Transverse colon (tissue), 4 donors: ENCODE measurements around the gene MIF4GD. TPM values are rescaled to one million over a fixed set of nuclear protein-coding genes. Genes with fewer than 3 reads are reported as not detected.
A peak's percentile ranks its signal among the peaks of the same experiment; 100 is the strongest.

ENCODE experiments used
- DNase-seq: peaks from one replicate; pipeline ENCODE4 v3.0.0-alpha.2; 2019
- H3K27ac ChIP-seq, 4 donors: fragments of 200-600 bp; sonication (generic); 2 replicates each; pipeline ENCODE4 v1.5.1; 2016 to 2018; ENCODE audit warnings: inconsistent platforms in 4 of 4
- H3K27me3 ChIP-seq: fragments of 200-600 bp; sonication (generic); 2 replicates; pipeline ENCODE4 v1.5.1; 2017; ENCODE audit warnings: inconsistent platforms
- H3K36me3 ChIP-seq, 4 donors: fragments of 200-600 bp; sonication (generic); 2 replicates each; pipeline ENCODE4 v1.5.1; 2017 to 2019; ENCODE audit warnings: inconsistent platforms in 4 of 4
- H3K4me1 ChIP-seq, 4 donors: fragments of 200-600 bp; sonication (generic); 2 replicates each; pipeline ENCODE4 v1.5.1; 2017 to 2020; ENCODE audit warnings: inconsistent platforms in 4 of 4
- H3K4me3 ChIP-seq, 4 donors: fragments of 200-600 bp; sonication (generic); 1 replicate in 1 of 4; 2 replicates in 3 of 4; pipeline versions ENCODE4 v1.5.1 to v1.6.1; 2017 to 2019; ENCODE audit warnings: inconsistent platforms in 4 of 4
- H3K9me3 ChIP-seq, 2 donors: fragments of 200-600 bp; sonication (generic); 2 replicates each; pipeline ENCODE4 v1.5.1; 2017 to 2019; ENCODE audit warnings: inconsistent platforms in 2 of 2
- EP300 ChIP-seq: sonication (generic); formaldehyde crosslinking; IDR thresholded peaks from one replicate; pipeline ENCODE4 v1.6.1; 2017; ENCODE audit warnings: antibody characterized with exemption, low read depth
- POLR2A ChIP-seq: fragments of 450-650 bp; IDR thresholded peaks from one replicate; pipeline ENCODE4 v1.6.1; 2016; ENCODE audit warnings: antibody characterized with exemption, mild to moderate bottlenecking, moderate library complexity
- POLR2AphosphoS5 ChIP-seq, 3 donors: sonication (generic); formaldehyde crosslinking; IDR thresholded peaks; one replicate each; pipeline ENCODE4 v1.6.1; 2016; ENCODE audit warnings: antibody characterized with exemption in 3 of 3
- WGBS, 2 donors: methylation state at CpG; one replicate each; pipeline ENCODE4 v1.1.5; 2018; ENCODE audit warnings: low coverage in 1 of 2; 5-methylcytosine and 5-hydroxymethylcytosine counted together
- in situ Hi-C, 4 donors: fragments of 200-750 bp; cut with MboI; loops; one replicate each; pipeline versions ENCODE4 v1.15.0 to v1.15.1; 2017; ENCODE audit warnings: low sequenced_read_pairs in 3 of 4, low pct_ligation_motif_present in 1 of 4, low pct_unique_long_range_greater_than_20kb in 1 of 4
- intact Hi-C: fragments of 100-400 bp; cut with DNase I; formaldehyde crosslinking; loops from one replicate; pipeline ENCODE4 v1.15.1; 2023; ENCODE audit warnings: low total_unique reads
- total RNA-seq, 4 donors: library from RNA; depleted of rRNA; stranded (reverse); fragments of >200 nt; gene quantifications; one replicate each; pipeline ENCODE4 v1.1.0, GENCODE V29; 2016
- TF ChIP-seq, protein P1 (sequence below), 5 experiments: fragments of 200-600 bp in 3 of 5; fragments of 450-650 bp in 2 of 5; sonication (generic) in 3 of 5; IDR thresholded peaks; 1 replicate in 2 of 5; 2 replicates in 3 of 5; pipeline ENCODE4 v1.5.1; 2016 to 2017; ENCODE audit warnings: antibody characterized with exemption in 5 of 5, inconsistent platforms in 3 of 5, mild to moderate bottlenecking in 2 of 5, moderate library complexity in 1 of 5

Gene MIF4GD
- total RNA-seq, 4 donors from 2014 or later = 9.0 to 44.0 (median 28.6) TPM

DNA sequence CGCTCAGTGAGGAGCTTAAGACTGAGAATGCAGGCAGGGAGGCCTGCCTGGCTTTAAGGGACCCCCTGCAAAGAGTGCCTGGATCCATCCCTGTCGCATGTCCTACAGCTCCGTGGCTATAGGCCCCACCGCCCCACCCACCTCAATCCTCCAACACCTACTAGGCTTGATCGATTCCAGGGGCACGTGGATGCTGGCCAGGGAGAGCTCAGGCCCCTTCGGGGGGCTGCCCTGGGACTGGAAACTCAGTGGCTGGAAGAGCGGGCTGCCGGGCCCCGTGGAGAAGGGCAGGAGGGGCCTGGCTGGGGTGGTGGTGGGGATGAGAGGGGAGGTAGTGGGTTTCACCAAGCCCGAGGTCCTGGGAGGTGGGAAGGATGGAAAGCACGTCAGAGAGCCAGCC lies 31.8 kb downstream of the MIF4GD start:
- no peak overlapping the region for H3K4me3 ChIP-seq
- TF ChIP-seq EP300 = no peak
- no peak for TF ChIP-seq POLR2A
- no peak for TF ChIP-seq POLR2AphosphoS5 (IDR thresholded peaks at IDR 0.05)
- TF ChIP-seq, protein P1, sequence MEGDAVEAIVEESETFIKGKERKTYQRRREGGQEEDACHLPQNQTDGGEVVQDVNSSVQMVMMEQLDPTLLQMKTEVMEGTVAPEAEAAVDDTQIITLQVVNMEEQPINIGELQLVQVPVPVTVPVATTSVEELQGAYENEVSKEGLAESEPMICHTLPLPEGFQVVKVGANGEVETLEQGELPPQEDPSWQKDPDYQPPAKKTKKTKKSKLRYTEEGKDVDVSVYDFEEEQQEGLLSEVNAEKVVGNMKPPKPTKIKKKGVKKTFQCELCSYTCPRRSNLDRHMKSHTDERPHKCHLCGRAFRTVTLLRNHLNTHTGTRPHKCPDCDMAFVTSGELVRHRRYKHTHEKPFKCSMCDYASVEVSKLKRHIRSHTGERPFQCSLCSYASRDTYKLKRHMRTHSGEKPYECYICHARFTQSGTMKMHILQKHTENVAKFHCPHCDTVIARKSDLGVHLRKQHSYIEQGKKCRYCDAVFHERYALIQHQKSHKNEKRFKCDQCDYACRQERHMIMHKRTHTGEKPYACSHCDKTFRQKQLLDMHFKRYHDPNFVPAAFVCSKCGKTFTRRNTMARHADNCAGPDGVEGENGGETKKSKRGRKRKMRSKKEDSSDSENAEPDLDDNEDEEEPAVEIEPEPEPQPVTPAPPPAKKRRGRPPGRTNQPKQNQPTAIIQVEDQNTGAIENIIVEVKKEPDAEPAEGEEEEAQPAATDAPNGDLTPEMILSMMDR (IDR thresholded peaks at IDR 0.05) = no peak
- H3K27ac ChIP-seq = no peak overlapping the region
- DNase-seq = no peak
- no peaks in the 10 kb centered on the region for H3K4me1 ChIP-seq
- no peaks in the 10 kb centered on the region for H3K9me3 ChIP-seq
- H3K27me3 ChIP-seq = no peaks in the 10 kb centered on the region
- H3K36me3 ChIP-seq = peaks cover 0 to 54% (median 21%) of the 10 kb centered on the region in 4 donors
- in situ Hi-C loops (no loop called here), intact Hi-C loops (no loop called here)
- 90% methylated on average over 8 of the region's 12 CpGs; no CpG with 5 or more reads in 1 of the 2 donors for WGBS, 2 donors

DNA sequence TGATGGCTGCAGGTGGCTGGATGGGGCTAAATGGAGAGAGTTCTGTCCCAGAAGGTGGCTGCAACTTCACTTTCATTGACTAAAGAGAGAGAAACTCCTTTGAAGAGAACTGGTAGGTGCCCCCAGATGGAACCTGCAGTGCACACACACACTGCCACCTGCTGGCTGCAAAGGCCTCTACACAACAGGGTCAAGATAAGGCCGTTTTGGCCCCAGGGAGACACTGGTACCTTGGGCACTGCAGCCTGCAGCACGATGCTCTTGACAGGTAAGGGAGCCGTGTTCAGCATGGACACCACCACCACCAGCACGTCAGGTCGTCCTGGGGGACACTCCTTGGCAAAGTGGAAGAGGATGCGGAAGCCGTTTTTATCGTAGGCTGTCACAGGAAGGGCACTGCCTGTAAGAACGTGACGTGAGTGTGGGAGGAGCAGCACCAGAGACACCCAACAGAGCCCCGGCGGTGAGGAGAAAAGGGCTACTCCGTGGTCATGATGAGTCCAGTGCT lies 32.3 kb downstream of the MIF4GD start:
- TF ChIP-seq POLR2A = no peak
- TF ChIP-seq, protein P1 (IDR thresholded peaks at IDR 0.05) = peak; percentile 74 to 85 (median 77)
- in situ Hi-C loops = no loop called here
- Histone ChIP-seq H3K4me3 (no peak overlapping the region), H3K9me3 (no peaks in the 10 kb centered on the region), H3K36me3 (peaks cover 0 to 50% (median 22%) of the 10 kb centered on the region in 4 donors), H3K4me1 (no peaks in the 10 kb centered on the region), H3K27me3 (no peaks in the 10 kb centered on the region), H3K27ac (no peak overlapping the region)
- DNase-seq = peak; percentile 61
- intact Hi-C loops = no loop called here
- 67% methylated on average over 13 of the region's 13 CpGs; no CpG with 5 or more reads in 1 of the 2 donors for WGBS, 2 donors

DNA sequence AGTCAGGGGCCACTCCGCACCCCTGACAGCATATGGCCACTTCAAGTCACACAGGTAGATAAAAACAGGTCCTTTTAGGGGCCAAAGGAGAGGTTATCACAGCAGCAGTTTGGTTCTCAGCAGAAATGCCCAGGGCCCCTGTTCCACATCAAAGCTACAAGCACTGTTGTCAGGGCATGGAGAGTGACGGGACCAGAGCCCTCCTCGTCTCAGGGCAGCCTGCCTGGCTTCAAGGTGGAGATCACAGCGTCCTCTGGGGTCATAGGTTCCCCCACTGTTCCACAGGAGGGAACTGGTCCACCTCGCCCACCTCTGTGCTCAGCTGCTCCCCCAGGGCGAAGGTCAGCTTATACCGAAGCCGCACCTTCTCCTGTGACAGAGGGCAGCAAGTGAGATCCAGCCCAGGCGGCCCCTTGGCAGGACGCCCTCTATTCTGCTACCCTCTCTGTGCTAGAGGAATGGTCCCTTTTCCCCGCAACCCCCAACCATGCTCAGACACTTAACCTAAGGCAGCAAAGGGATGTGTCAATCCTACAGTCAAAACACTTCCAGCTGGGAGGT lies 32.9 kb downstream of the MIF4GD start:
- intact Hi-C loops (no loop called here), in situ Hi-C loops (no loop called here)
- Histone ChIP-seq H3K36me3 (peaks cover 0 to 45% (median 21%) of the 10 kb centered on the region in 4 donors), H3K27me3 (no peaks in the 10 kb centered on the region), H3K4me1 (no peaks in the 10 kb centered on the region), H3K4me3 (no peak overlapping the region), H3K27ac (no peak overlapping the region), H3K9me3 (no peaks in the 10 kb centered on the region)
- WGBS, 2 donors = 71% methylated on average over 10 of the region's 11 CpGs; no CpG with 5 or more reads in 1 of the 2 donors
- no peak for DNase-seq
- TF ChIP-seq EP300 = no peak
- no peak for TF ChIP-seq POLR2A
- TF ChIP-seq, protein P1 (IDR thresholded peaks at IDR 0.05) = no peak
- no peak for TF ChIP-seq POLR2AphosphoS5 (IDR thresholded peaks at IDR 0.05)

DNA sequence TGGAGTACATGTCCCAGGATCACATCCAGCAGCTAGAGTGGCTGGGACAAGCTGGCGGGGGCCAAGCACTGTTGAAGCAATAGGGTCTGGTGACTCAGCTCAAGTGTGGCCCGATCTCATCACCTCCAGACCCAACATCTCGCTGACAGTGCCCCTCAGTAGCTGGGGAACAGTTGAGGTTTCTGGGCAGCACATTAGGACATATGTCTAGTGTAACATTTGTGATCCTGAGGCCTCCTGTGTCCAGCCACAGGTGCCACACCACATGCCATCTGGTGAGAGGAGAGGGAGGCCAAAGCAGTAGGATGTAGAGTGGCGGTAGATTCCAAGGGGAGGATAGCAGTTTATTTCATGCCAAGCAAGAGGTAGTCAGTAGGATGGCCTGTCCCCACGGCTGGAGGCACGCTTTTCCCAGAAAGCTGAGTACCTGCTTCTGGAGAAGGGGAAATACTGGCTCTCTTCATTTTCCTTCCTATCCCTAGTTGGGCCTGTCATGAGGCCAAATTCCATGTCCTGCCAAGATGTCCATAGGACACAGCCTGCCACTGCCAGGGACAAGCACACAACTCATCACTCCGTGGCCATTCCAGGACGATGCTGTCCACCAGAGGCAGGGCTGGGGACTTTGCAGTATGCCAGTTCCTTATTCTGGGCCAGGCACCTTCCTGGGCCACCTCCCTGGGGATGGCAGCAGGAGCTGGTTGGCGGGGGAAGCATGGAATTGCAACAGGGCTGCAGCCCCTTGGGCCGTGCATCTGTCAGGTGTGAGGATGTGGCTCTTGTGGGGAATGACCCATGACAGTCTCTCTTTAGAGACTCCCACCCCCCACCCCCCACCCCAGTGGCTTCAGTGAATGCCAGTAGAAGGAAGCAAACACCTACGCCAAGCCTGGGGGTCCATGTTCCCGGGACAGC lies 33.7 kb downstream of the MIF4GD start:
- Histone ChIP-seq H3K27ac (no peak overlapping the region), H3K4me3 (no peak overlapping the region), H3K36me3 (peaks cover 0 to 45% (median 22%) of the 10 kb centered on the region in 4 donors), H3K4me1 (no peaks in the 10 kb centered on the region), H3K27me3 (no peaks in the 10 kb centered on the region), H3K9me3 (no peaks in the 10 kb centered on the region)
- DNase-seq = no peak
- TF ChIP-seq EP300 (no peak), POLR2A (no peak), POLR2AphosphoS5 (IDR thresholded peaks at IDR 0.05) (no peak)
- TF ChIP-seq, protein P1 (IDR thresholded peaks at IDR 0.05) = no peak
- intact Hi-C loops = no loop called here
- 91% methylated on average over 11 of the region's 12 CpGs; no CpG with 5 or more reads in 1 of the 2 donors for WGBS, 2 donors
- in situ Hi-C loops = no loop called here
